HG02870 (cell line): ENCODE data around the gene MOSPD3.
A peak's percentile ranks its signal among the peaks of the same experiment; 100 is the strongest.

ENCODE experiments used
- ATAC-seq: cut with Tn5 transposase; IDR thresholded peaks from one replicate; pipeline ENCODE4 v1.9.1; 2021; ENCODE audit warnings: mild to moderate bottlenecking, moderate library complexity; ENCODE audit not compliant: unreplicated experiment

MOSPD3 gene

GRCh38 chr7:100575206-100575631 lies 37.1 kb upstream of the MOSPD3 start:
- no peak for ATAC-seq

- no peak for ATAC-seq
These were observed 36.5 kb upstream of the MOSPD3 start for GRCh38 chr7:100575746-100576383.

GRCh38 chr7:100576384-100576993 lies 35.9 kb upstream of the MOSPD3 start:
- ATAC-seq: no peak

GRCh38 chr7:100577103-100577502 lies 35.2 kb upstream of the MOSPD3 start:
- no peak for ATAC-seq

GRCh38 chr7:100577507-100577906 lies 34.8 kb upstream of the MOSPD3 start:
- no peak for ATAC-seq

- ATAC-seq: no peak
These were observed 33.8 kb upstream of the MOSPD3 start for GRCh38 chr7:100578246-100579183.

GRCh38 chr7:100580466-100581283 lies 31.7 kb upstream of the MOSPD3 start:
- no peak for ATAC-seq

- no peak for ATAC-seq
These were observed 30.2 kb upstream of the MOSPD3 start for GRCh38 chr7:100582041-100582579.

- no peak for ATAC-seq
These were observed 29.7 kb upstream of the MOSPD3 start for GRCh38 chr7:100582650-100583049.

GRCh38 chr7:100583132-100584053 lies 28.9 kb upstream of the MOSPD3 start:
- no peak for ATAC-seq

- ATAC-seq: no peak
These were observed 28.2 kb upstream of the MOSPD3 start for GRCh38 chr7:100584054-100584682.

GRCh38 chr7:100584683-100585510 lies 27.4 kb upstream of the MOSPD3 start:
- no peak for ATAC-seq

- peak; percentile 14 for ATAC-seq
These were observed 26.7 kb upstream of the MOSPD3 start, which contains the start of gene LRCH4 for GRCh38 chr7:100585511-100586265. TSS of gene LRCH4 (minus strand) at chr7:100586129. CDS start at chr7:100586100, 29 bp downstream.

- ATAC-seq: peak; percentile 87
These were observed 25.9 kb upstream of the MOSPD3 start, which contains the start of gene FBXO24 for GRCh38 chr7:100586266-100587025. TSS of gene FBXO24 (plus strand) at chr7:100586328. CDS start at chr7:100586626, 298 bp downstream.

- no peak for ATAC-seq
These were observed 23.9 kb upstream of the MOSPD3 start for GRCh38 chr7:100588438-100588837.

- ATAC-seq: no peak
These were observed 22.9 kb upstream of the MOSPD3 start for GRCh38 chr7:100589341-100589947.
